ENCODE data around the gene STON1.

GRCh38 chr2:48549972-48550371 is 20.0 kb downstream of the STON1 start:
- TF ChIP-seq EP300 (IDR thresholded peaks at IDR 0.05) (no peak), CTCF (IDR thresholded peaks at IDR 0.05) (no peak), POLR2A (IDR thresholded peaks at IDR 0.05) (no peak), POLR2AphosphoS5 (IDR thresholded peaks at IDR 0.05) (no peak)

Data from suprapubic skin (tissue), 4 donors.